ENCODE measurements around the gene ADCK2. TPM values are rescaled to one million over a fixed set of nuclear protein-coding genes. Genes with fewer than 3 reads are reported as not detected.

Gene ADCK2, protein sequence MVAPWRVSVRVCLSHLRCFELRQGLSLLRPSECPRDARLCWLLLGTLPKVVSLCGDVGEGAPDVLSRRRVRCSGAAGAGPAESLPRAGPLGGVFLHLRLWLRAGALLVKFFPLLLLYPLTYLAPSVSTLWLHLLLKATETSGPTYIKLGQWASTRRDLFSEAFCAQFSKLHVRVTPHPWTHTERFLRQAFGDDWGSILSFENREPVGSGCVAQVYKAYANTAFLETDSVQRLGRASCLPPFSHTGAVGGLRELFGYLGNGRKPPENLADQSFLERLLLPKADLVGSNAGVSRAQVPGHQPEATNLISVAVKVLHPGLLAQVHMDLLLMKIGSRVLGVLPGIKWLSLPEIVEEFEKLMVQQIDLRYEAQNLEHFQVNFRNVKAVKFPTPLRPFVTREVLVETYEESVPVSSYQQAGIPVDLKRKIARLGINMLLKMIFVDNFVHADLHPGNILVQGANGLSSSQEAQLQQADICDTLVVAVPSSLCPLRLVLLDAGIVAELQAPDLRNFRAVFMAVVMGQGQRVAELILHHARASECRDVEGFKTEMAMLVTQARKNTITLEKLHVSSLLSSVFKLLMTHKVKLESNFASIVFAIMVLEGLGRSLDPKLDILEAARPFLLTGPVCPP
- total RNA-seq = 18.8 and 23.5 TPM in 2 replicates

DNA sequence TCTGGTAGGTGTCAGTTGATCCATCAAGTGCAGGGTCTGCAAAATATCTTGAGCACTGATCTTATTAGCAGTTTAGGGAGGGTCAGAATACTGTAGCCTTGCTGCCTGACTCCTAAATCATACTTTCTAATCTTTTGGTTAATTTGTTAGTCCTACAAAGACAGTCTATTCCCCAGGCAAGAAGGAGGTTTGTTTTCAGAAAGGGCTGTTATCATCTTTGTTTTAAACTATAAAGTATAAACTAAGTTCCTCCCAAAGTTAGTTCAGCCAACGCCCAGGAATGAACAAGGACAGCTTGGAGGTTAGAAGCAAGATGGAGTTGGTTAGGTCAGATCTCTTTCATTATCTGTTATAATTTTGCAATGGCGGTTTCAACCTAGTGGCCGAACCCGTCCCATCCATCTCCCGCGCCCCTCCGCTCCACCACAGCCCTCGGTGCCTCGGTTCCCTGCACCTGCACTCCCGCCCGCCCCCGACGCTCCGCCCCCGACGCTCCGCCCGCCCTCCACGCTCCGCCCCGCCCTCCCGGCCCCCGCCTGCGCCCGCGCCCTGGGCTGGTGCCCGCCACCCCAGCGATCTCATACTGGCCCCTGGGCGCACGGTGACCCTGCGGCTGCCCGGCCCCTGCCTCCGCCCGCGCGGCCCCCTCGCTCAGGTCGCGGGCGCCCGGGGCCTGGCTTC, at the start of gene ADCK2:
Gene ADCK2, plus strand, starts transcription at position 564 of the 681 bp plus-strand sequence. CDS start 386 bp downstream, outside the sequence.

DNA sequence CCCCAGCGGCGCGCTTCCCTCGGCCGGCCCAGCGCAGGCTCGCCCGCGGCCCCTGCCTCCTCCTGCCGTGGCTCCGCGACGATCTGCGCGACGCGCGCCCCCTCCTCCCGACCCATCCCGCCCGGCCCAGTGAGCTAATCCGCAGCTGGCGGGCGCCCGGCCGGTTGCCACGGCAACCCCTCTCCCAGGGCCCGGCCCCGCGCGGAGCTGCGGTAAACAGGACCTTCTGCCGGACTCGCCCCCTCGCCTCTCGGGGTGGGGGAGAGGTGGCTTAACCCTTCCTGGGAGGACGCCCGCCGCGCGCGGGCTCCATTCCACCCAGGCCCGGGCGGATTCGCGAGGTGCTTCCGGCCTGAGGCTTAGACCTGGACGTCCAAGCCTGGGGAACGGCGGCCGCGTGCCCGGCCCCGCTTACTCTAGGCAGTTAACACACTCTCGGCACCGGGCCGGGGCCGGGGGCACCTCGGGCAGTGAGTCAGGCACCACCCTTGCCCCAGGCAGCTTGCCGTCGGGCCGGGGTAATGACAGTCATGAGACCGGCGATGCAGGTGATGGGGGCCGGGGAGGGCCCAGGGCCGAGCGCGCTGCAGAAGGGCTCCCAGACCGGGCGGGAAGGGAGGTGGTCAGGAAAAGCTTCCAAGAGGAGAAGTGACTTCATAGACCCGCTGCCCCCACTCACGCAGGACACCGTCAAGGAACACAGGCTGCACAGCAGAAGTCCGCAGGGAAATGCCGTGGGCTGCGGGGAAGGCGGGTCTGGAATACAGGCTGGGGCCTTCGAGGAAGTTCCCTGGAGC, 31.8 kb upstream of the ADCK2 start, which contains the start of gene DENND2A:
Gene DENND2A, minus strand, starts transcription at position 87 of the 797 bp plus-strand sequence. CDS start 38,416 bp downstream, outside the sequence.

DNA sequence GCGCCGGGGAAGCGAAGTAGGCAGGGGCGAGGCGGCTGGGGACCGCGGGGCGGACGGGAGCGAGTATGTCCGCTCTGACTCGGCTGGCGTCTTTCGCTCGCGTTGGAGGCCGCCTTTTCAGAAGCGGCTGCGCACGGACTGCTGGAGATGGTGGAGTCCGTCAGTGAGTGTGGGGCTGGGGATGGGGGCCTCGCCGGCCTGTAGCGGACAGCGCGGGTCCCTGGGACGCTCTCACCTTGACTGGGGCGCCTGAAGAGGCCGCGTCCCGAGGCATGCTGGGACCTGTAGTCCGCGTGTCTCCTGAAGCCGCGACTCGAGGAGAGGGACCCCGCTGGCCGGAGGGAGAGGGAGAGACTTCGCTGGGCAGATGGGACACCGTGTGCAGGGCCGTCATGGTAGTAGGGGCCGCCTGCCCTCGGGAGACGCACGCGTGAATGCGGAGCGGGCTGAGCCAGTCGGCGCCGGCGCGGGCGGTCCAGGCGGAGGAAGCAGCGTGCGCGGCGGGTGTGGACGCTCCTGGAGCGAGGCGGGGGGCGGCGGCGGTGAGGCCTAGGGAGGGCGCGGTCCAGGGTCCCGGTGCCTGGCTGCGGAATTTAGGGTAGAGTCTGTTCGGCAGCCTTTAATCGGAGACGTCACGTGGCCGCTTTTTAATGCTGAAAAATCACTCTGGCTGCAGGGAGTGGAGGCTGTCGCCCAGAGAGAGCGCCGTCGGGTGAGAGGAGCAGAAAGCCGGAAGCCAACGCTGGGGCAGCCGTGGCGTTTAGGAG, 24.1 kb downstream of the ADCK2 start, which contains the start of gene NDUFB2:
Gene NDUFB2, plus strand, starts transcription at position 29 of the 767 bp plus-strand sequence. Its CDS starts 37 bp downstream, at position 66.

Other genes with a start within 250 kb of the ADCK2 start
- gene MKRN1, start 193.4 kb upstream of the ADCK2 start, total RNA-seq = 67.7 and 73.8 TPM in 2 replicates
- gene DENND2A, start 32.1 kb upstream of the ADCK2 start, total RNA-seq = 15.6 and 37.5 TPM in 2 replicates
- gene NDUFB2, start 23.8 kb downstream of the ADCK2 start, total RNA-seq = 137 and 147 TPM in 2 replicates

Measured in smooth muscle cell of bladder (primary cell).